Activated CD8-positive, alpha-beta memory T cell treated with anti-CD3 and anti-CD28 coated beads for 48 hours (primary cell): ENCODE results near the gene IL2RA.
"Not testable (repeated sequence)": the region's sequence is repeated elsewhere in the genome, so short reads cannot be mapped to it uniquely, and the experiment has no call there.

ENCODE experiments used
- DNase-seq, 3 experiments: peaks; one replicate each; pipeline ENCODE4 v3.0.0-alpha.2; 2020; ENCODE audit warnings: low read depth in 2 of 3, low spot score in 2 of 3

Gene IL2RA

DNA sequence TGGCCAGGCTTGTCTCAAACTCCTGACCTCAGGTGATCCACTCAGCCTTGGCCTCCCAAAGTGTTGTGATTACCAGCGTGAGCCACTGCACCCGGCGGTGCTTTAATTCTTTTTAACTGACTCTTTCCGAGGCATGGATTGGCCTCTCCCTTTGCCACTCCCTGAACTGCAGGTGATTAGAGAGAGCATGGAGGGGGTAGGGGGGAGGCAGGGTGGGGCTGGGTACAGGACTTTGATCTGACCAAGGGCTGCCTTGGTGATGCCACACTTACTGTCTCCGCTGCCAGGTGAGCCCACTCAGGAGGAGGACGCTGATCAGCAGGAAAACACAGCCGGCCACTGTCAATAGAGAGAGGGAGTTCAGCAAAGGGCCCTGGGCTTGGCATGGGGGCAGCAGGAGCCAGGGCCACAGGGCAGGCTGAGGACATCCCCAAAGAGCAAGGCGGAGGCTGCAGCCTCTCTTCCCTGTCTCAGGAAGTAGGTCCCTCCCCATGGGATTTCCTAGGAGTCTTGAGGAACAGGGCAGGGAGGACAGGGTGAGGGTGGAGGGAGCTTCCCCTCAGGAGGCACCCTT lies 44.3 kb downstream of the IL2RA start:
- no peak for DNase-seq

DNA sequence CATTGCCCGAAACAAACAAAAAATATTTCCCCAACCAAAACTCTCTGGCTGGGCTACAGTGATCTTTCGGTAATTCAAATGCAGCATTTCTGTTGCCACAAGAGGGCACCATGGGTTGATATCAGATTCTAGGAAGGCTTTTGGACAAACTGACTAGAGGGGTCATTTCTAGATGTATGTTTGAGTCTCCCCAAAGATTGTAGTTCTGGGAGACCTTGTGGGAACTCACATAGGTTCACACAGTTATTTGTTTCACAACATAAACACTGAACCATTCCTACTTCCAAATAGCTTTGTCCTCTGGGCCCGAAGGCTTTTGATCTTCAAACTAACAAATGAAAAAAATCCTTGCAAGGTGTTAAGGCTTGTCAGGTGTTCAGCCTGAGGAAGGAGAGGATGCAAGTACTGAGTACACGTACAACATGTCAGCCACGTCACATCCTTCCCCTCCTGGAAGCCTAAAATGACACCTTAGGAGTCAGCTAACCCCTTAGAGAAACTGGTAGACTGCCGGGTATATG lies 47.9 kb downstream of the IL2RA start:
- DNase-seq = no peak

DNA sequence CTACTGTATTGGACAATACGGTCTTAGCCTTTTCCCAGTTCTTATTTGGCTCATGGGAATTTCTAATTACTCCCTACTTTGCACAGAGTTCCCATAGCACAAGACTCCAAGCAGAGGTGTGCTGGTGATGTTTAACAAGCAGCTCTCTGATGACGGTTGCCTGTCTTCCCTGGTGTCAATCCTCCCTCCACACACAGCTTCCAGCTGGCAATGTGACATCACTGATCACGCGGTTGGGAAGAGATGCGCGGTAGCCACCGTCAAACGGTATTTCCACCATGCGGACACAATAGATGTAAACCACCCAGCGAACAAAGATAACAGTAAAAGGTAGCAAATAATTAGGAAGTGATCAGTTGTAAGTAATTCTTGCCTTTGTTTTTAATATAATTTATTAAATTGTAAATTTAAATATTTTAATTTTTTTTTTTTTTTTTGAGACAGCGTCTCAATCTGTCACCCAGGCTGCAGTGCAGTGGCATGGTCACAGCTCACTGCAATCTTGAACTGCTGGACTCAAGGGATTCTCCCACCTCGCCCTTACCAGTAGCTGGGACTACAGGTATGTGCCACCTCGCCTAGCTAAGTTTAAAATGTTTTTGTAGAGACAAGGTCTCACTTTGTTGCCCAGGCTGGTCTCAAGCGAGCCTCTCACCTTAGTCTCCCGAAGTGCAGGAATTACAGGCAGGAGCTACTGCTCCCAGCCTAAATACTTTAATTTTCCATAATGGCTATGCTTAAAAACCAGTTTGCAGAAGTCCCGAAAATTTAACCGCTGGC lies 48.6 kb downstream of the IL2RA start:
- DNase-seq = no peak

DNA sequence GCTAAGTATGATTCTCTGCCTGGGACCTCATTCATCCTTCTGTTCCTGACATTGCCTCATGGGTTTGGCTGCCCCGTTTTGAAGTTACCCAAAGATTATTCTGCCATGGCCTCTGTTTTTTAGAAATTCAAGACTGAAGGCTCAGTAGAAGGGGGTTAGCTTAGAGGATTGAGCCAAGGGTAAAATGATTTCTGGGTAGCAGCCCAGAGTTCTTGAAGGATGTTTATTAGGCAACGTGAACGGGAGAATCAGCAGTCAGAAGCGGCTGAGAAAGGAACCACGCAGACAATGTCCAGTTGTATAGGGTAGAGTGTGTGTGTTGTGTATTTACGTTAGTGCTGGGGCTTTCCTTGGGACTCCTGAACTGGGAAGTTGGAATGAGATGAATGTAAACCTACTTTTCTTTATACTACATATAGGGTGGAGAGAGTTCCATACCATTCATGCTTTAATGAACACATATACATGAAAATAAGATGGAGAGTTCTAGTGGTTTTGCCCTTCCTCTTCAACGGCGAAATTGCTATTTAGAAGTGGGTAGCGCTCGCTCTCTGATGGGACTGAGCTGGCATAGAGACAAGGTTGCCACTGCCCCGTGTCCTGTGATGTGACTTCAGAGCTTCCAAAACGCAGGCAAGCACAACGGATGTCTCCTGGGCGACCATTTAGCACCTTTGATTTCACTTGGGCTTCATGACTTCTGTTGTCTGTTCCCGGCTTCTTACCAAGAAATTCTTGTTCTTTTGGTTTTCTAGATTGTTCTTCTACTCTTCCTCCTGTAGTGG lies 49.9 kb downstream of the IL2RA start:
- DNase-seq = no peak

DNA sequence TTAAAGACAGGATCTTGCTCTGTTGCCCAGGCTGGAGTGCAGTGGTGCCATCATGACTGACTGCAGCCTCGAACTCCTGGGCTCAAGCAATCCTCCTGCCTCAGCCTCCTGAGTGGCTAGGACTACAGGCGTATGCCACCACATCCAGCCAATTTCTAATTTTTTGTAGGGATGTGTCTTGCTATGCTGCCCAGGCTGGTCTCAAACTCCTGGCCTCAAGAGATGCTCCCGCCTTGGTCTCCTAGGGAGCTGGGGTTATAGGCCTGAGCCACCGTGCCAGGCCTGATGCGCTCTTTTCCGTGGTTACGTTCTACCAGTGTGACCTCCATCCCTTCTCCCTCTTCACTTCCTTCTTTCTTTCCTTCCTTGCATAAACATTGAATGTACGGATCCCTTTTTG lies 50.6 kb downstream of the IL2RA start:
- DNase-seq = no peak

DNA sequence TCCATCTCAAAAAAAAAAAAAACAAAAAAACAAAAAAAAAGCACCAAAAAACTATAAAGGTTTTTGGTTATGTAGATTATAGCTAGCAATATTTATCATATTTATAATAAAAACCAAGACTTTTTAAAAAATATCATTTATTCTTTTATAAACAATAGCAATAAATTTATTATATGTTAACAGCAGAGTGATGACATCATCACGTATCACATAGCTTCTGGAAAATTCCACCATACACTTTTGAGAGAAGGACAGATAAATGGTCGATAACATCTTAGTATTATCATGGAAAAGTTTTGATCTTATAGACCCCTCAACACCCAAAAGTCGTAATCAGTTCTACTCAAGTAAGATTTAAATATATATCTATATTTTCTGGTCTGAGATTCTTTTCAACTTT lies 51.6 kb downstream of the IL2RA start:
- DNase-seq = no peak

DNA sequence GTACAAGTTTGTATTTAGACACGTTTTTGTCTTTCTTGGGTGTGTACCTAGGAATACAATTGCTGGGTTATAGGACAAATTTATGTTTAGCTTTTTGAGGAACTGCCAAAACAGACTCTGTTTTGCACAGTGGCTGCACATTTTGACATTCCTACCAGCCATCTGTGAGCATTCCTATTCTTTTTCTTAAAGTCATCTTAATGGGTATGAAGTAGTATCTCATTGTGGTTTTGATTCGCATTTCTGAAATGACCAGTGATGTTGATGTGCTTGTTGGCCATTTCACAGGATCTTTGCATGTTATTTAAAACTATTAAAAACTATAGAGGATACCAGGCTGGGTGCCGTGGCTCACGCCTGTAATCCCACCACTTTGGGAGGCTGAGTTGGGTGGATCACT lies 52.2 kb downstream of the IL2RA start:
- DNase-seq = no peak

DNA sequence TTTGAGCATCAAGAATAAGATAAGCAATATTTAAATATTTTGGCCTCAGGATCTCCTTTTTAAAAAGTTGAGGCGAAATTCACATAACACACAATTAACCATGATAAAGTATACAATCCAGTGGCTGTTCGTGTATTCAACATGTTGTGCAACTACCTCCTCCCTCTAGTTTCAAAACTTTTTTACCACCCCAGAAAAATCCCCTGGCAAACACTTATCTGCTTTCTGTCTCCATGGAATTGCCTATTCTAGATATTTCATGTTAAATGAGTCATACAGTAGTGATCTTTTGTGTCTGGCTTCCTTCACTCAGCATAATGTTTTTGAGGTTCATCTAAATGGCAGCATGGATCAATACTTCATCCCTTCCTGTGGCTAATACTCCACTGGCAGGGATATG lies 53.0 kb downstream of the IL2RA start:
- DNase-seq = no peak

DNA sequence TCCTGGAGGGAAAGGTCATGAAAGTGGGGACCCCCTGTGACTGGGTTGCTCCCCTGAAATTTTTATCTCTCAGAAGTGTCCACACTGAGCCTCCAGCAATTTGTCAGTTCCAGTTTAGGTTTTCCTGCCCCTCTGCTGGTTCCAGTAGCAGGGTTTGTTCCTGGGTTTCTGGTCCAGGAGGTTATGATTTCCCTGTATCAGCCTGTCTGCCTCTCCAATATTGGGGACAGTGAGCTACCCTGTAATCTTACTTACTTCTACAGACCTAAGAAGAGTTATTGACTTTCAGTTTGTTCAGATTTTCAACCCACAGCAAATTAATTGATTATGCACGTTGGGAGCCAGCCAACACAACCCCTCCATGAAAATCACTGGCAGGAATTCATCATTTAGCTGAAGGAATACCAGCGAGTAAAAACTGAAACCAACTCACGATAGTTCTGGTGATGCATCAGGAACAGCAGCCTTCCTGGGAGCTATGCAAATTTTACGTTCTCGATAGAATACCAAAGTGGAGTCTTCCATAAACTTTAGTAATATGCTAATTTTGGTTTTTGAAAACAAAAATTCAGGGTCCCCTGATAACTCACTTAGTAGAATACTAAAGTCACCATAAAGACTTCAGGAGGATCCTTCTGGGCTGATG lies 53.5 kb downstream of the IL2RA start:
- no peak for DNase-seq

DNA sequence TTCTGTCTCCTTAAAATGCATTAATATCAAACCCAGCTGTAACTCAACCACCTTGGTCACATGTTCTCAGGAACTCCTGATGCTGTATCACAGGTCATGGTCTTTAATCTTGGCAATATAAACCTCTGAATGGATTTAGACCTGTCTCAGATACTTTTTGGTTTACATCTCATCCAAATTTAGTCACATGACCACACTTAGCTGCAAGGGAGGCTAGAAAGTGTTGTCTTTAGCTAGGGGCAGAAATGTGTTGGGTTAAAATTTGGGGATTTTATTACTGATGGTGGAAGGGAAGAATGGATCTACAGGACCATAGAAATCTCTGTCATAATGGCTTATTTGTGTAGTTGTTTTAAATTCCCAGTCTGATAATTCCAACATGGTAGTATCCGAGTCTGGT lies 55.2 kb downstream of the IL2RA start:
- DNase-seq = no peak

DNA sequence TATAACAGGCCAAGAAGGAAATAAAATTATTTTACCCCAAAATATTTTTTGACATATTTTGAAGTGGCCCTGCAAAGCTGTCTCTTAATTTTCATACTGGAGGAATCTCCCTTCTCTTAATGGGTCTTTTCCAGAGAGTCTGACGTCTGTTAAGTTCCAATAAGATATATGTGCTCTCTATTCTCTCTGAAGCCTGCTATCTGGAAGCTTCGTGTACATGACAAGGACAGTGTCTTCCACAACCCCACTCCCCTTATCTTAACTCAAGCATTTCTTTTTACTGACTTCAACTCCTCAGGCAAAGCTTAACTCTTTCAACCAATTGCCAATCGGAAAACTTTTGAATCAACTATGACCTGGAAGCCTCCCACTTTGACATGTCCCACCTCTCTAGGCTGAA lies 55.6 kb downstream of the IL2RA start:
- no peak for DNase-seq

DNA sequence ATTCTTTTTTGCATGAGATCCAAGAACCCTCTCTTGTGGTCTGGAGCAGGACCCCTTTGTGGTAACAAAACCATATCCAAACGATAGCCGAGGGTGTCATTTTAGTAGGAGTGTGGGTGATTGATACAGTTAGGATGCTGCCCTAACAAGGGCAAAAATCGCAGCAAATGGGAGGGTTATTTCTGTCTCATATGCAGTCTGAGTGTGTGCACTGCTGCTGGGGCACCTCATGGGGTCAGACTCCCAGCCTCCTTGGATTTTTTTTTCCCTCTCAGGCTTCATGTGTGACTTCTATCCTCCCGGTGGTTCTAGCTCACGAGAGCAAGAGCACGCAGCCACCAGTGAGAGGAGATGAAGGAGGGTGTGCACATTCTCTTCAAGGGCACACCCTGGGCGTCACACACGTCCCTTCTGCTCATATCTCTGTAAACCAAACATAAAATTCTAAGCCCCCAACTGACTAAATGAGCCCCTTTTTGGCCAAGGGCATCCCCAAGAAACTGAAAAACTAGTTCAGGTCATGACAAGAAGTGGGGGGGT lies 56.2 kb downstream of the IL2RA start:
- no peak for DNase-seq

DNA sequence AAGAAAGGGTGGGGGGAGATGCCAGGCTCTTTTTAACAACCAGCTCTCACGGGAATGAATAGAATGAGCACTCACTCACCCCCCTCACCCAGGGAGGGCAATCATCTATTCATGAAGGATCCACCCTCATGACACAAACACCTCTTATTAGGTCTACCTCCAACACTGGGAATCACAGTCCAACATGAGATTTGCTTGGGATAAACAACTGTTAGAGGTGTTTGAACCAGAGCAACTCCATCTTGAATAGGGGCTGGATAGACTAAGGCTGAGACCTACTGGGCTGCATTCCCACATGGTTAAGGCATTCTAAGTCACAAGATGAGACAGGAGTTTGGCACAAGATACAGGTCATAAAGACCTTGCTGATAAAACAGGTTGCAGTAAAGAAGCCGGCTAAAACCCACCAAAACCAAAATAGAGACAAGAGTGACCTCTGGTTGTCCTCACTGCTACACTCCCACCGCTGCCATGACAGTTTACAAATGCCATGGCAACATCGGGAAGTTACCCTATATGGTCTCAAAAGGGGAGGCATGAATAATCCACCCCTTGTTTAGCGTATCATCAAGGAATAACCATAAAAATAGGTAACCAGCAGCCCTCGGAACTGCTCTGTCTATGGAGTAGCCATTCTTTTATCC lies 56.9 kb downstream of the IL2RA start:
- not testable (repeated sequence) for DNase-seq

DNA sequence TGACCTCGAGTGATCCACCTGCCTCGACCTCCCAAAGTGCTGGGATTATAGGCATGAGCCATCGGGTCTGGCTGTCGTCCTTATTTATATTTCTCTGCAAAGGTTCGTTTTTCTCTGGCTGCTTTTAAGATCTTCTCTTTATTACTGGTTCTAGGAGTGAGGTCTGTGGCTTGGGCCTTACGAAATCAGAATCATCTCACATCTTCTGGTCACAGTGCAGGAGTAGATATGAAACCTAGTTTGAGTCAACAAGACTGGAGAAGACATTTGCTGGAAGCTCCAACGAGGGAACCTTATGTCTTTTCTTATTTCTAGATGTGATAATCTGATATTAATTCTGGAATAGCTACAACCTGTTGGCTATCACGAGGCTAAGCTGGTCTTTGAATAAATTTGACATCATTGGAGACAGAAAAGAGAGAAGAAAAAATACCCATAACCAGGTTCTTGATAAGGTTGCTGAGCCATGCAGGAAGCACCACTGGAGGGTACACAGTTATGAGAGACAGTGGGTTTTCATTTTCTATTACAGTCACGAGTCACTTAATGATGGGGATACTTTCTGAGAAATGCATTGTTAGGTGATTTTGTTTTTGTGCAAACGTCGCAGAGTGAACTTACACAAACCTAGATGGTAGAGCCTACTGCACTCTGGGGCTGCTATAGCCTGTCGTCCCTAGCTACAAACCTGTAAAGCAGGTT lies 59.2 kb downstream of the IL2RA start:
- no peak for DNase-seq

DNA sequence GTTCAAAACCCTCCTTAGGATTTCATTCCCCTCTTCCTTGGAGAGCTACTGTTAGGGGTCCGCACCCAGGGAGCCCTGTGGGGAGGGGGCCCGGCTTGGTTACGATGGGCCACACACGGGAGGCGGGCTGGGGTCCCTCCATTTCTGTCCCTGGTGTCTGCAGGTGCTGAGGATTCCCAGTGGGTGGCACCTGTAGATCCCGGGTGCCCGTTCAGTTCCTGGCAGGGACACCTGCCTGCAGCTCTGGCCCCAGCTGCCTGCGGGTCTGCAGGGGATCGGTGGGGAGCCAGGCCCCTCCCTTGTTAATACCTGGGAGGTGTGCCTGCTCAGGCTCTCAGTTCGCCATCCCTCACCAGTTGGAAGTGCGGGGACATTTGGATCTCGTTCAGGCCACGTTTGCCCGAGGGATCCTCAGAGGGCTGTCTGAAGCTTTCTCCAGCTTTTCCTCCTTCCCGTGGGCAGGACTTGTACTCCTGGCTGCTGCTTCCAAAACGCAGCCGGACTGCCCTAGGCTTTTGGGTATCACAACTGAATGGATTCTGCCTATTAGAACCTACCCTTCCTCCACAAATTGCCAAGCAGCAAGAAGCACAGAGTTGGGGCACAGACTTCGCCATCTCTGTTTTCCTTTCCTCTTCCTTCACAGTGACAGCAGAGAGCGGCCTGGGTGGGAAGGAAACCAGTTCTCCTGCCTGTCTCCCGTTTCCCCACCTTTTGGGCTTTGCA lies 62.6 kb downstream of the IL2RA start:
- no peak for DNase-seq

DNA sequence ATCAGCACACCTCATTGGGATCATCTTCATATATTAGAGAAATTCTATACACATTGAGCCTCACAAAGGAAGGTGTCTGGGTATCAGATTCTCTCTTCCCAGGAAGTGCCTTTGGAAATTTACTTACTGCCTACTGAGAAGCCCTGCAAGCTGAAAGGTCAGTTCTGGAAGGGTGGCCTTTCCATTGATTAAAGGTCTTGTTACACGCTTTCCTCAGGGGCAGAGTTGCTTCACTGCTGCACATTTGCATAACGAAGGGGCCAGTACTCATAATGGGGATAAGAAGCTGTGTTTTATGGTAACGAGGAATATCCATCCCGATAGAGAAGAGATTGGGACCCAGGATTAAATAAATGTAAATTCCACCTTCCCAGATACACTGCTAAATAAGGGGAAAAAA lies 65.5 kb downstream of the IL2RA start:
- no peak for DNase-seq

DNA sequence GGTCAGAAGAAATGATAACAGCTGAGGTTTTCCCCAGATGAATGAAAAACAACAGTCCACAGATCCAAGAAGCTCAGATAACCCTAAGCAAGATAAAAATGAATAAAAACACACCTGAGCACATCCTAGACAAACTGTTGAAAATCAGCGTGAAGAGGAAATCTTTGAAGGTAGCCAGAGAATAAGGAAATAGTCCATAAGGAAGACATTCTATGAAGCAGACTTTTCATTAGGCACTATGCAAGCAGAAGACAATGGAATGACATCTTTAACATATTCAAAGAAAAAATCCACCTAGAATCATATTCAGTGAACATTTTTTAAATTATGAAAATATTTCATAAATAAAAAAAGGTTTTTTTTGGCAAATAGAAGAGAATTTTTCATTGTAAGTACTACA lies 69.8 kb downstream of the IL2RA start:
- DNase-seq = no peak

DNA sequence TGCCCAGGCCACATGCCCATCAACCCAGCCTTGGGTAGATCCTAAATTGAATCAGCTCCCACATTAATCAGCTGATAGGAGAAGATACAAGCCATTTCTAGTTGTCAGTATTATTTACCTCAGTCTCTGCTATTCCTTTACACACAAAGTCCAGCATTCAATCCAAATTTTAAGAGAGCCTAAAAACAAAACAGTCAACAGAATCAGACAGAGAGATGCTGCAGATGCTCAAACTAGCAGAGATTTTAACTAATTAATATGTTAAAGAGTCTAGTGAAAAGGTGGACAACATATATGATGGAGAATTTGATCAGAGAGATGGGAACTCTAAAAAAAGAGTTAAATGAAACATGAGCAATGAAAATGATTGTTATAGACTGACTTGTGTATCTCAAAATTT lies 70.5 kb downstream of the IL2RA start:
- no peak for DNase-seq

DNA sequence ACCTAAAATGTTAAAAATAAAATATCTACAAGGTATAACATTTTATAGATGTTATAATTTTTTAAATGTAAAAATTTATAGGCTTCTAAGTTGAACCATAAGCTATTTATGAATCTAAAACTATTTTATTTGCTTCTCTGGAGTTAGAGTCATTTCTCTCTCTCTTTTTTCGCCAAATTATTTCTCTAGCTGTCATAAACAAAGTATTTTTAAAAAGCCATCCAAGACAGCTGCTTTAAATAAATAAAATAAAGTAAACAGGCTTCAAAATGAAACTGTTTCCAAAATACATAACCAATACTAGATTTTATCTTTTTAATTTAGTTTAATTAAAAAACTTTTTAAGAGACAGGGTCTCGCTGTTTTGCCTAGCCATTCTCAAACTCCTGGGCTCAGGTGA lies 72.4 kb downstream of the IL2RA start:
- DNase-seq = no peak
